Hepatocyte (in vitro differentiated cells): ENCODE measurements around the gene KDM4B.

ENCODE experiments used
- CTCF ChIP-seq: fragments of 200-600 bp; sonication (generic); IDR thresholded peaks from 2 replicates; pipeline ENCODE4 v1.5.1; 2016; ENCODE audit warnings: antibody characterized with exemption, mild to moderate bottlenecking; ENCODE audit not compliant: poor library complexity
- EZH2 ChIP-seq: fragments of 200-600 bp; sonication (generic); IDR thresholded peaks from 2 replicates; pipeline ENCODE4 v1.6.1; 2016; ENCODE audit warnings: antibody characterized with exemption, mild to moderate bottlenecking, borderline replicate concordance

DNA sequence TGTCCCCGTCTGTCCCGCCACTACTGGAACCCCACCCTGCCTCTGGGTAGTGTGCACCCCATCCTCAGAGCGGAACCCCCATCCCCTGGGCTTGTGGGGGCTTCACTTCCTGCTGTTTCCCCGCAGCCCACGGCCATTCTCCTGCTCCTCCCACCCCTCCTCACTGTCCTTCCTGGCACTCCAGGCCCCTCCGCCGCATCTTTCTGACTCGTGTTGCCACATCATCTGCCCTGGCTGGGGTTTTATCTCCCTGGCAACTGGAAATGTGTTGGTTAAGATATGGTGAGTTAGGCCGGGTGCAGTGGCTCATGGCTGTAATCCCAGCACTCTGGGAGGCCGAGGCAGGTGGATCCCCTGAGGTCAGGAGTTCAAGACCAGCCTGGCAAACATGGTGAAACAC is 37.3 kb downstream of the KDM4B start:
- TF ChIP-seq CTCF (no peak), EZH2 (no peak)
